Cardiac muscle cell (in vitro differentiated cells and primary cell): Measurements from ENCODE around the gene DNM2. TPM values are rescaled to one million over a fixed set of nuclear protein-coding genes. Genes with fewer than 3 reads are reported as not detected.

Experiments
- DNase-seq, 2 donors: peaks; one replicate each; pipeline versions ENCODE4 v3.0.0 to v3.0.0-alpha.2; 2010 to 2017; ENCODE audit warnings: low read depth in 1 of 2, low spot score in 1 of 2
- H3K27ac ChIP-seq: fragments of 200-600 bp; sonication (generic); 2 replicates; pipeline ENCODE4 v1.5.1; 2016
- H3K27me3 ChIP-seq: fragments of 200-600 bp; sonication (generic); 2 replicates; pipeline ENCODE4 v1.6.0; 2016; ENCODE audit warnings: control low read depth
- H3K36me3 ChIP-seq: fragments of 200-600 bp; sonication (generic); 2 replicates; pipeline ENCODE4 v1.5.1; 2016; ENCODE audit warnings: control low read depth
- H3K4me1 ChIP-seq: fragments of 200-600 bp; sonication (generic); 2 replicates; pipeline ENCODE4 v1.8.1; 2017; ENCODE audit warnings: low read depth, mild to moderate bottlenecking, mixed run types
- H3K4me3 ChIP-seq: fragments of 200-600 bp; sonication (generic); 2 replicates; pipeline ENCODE4 v1.5.1; 2016; ENCODE audit warnings: mild to moderate bottlenecking
- H3K9me3 ChIP-seq: fragments of 200-600 bp; sonication (generic); 2 replicates; pipeline ENCODE4 v1.5.1; 2017; ENCODE audit warnings: low read depth, mild to moderate bottlenecking, control low read depth
- polyA plus RNA-seq: library from polyadenylated mRNA; unstranded; fragments of >200 nt; fragmentation: Nextera tagmentation; extraction: Ambion mirVana; gene quantifications from 2 replicates; pipeline ENCODE4 v1.2.1, GENCODE V29; 2016
- total RNA-seq: library from RNA; depleted of rRNA; stranded (reverse); fragments of >200 nt; gene quantifications from 2 replicates; pipeline ENCODE4 v1.2.3, GENCODE V29; 2016
- TF ChIP-seq, protein P1 (sequence below): IDR thresholded peaks from 2 replicates; pipeline ENCODE4 v1.5.1; 2012; ENCODE audit warnings: low read depth, mild to moderate bottlenecking, low read length

The DNM2 gene
- total and polyA plus RNA-seq, 2 experiments from 2014 or later, result 122 to 132 TPM

DNA sequence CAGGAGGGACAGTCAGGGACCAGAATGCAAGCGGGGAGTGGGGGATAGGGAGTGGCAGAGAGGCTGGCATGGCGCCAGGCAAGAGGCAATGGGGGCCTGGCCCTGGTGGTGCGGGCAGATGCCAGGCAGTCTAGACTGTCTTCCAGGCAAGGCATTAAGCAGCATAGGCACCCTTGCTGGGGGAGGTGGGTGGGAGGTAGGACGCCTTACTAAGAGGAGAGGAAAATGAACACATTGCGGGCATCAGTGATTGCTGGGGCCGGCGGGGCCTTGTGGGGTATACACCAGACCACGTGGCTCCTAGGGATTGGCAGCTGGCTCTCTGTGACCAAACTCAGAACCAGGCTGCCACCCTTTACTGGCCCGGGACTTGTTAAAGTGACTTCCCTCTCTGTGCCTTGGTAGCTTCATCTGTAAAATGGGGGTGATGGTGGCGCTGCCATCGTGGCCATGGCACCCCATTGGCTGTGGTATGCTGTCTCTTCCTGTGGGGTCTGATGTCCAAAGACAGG is 46.0 kb downstream of the DNM2 start:
- no peaks in the 10 kb centered on the region for H3K9me3 ChIP-seq
- peaks cover 4% of the 10 kb centered on the region for H3K4me1 ChIP-seq
- H3K27ac ChIP-seq, result no peak overlapping the region
- no peaks in the 10 kb centered on the region for H3K27me3 ChIP-seq
- no peaks in the 10 kb centered on the region for H3K36me3 ChIP-seq
- no peak overlapping the region for H3K4me3 ChIP-seq
- no peak for DNase-seq
- TF ChIP-seq, protein P1, sequence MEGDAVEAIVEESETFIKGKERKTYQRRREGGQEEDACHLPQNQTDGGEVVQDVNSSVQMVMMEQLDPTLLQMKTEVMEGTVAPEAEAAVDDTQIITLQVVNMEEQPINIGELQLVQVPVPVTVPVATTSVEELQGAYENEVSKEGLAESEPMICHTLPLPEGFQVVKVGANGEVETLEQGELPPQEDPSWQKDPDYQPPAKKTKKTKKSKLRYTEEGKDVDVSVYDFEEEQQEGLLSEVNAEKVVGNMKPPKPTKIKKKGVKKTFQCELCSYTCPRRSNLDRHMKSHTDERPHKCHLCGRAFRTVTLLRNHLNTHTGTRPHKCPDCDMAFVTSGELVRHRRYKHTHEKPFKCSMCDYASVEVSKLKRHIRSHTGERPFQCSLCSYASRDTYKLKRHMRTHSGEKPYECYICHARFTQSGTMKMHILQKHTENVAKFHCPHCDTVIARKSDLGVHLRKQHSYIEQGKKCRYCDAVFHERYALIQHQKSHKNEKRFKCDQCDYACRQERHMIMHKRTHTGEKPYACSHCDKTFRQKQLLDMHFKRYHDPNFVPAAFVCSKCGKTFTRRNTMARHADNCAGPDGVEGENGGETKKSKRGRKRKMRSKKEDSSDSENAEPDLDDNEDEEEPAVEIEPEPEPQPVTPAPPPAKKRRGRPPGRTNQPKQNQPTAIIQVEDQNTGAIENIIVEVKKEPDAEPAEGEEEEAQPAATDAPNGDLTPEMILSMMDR, result no peak

DNA sequence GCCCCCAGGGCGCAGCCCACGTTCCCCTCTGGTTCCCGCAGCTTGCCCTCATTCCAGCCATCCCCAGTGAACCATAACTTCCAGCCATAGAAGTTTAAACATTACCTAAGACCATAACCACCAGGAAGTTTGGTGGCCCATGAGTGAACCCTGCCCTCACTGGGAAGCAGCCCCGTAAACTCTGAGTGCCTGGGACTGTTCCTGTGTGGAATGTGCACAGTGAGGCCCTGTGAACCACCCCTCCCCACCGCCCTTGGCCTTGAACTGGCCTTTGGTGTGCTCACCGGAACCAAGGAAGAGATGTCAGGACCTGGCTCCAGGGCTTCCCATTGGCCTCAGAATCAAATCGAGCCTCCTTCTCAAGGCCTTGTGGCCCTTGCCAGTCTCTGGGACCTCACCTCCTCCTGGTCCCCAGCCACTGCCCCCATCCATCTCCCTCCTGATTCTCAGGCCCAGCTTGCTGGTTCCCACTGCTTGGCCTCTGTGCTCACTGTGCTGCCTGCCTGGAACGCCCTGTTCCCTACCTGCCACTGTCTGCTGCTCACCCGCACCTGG is 46.5 kb downstream of the DNM2 start:
- Histone ChIP-seq H3K4me1 (peaks cover 9% of the 10 kb centered on the region), H3K27ac (no peak overlapping the region), H3K9me3 (no peaks in the 10 kb centered on the region), H3K4me3 (no peak overlapping the region), H3K27me3 (no peaks in the 10 kb centered on the region), H3K36me3 (no peaks in the 10 kb centered on the region)
- TF ChIP-seq, protein P1, result no peak
- peak in 1 of 2 donors; percentile 24 for DNase-seq

DNA sequence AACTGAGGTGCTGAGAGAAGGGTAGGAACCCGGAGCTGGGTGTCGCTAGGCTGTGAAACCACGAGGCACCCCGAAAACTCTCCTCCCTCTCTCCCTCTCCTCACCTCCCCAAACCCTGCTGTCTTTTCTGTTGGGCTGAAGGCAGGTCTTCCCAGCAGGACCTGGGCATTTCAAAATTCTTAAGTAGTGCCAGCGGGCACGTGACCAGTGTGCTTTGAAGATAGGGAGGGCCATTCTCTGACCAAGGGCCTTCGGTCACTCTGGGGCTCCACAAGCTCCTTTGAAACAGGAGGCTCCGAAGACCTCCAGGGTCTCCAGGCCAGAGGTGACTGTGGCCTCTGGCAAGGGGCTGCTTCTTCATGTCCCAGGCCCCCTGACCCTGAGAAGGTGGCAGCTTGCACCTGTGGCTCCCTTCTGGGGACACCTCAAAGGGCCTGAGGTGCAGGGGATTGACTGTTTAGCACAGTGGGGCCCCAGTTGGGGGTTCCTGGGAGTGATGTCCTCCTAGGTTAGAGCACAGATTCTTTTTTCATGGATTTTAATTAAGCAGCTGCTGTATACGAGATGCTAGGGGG is 48.3 kb downstream of the DNM2 start:
- H3K9me3 ChIP-seq, result no peaks in the 10 kb centered on the region
- H3K4me1 ChIP-seq, result peaks cover 15% of the 10 kb centered on the region
- TF ChIP-seq, protein P1, result no peak
- no peaks in the 10 kb centered on the region for H3K27me3 ChIP-seq
- H3K27ac ChIP-seq, result peak overlapping the region; percentile 98
- no peaks in the 10 kb centered on the region for H3K36me3 ChIP-seq
- no peak for DNase-seq
- no peak overlapping the region for H3K4me3 ChIP-seq

DNA sequence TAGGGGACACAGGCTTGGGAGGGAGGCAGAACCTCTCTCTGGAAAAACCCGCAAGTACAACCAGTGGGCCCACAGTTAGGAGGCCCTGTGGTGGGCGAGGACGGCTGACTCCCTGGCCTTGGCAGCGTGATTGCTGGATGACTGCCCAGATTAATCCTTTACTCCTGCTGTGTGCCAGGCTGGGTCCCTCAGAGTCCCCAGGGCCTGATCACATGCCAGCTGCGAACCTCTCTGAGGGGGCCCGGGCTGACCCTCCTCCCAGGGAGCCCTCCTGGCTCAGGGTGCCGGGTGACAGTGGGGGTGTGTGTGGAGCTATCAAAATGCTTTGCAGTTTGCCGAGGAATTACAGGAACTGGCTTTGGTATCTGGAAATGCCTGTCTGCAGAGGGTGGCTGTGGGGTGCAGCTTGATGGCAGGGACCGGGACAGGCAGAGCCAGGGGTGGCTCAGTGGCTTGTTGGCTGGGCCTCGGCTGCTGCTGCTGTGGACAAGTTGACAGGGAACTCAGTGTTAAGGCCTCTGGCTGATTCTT is 48.9 kb downstream of the DNM2 start:
- TF ChIP-seq, protein P1, result no peak
- no peaks in the 10 kb centered on the region for H3K9me3 ChIP-seq
- H3K27me3 ChIP-seq, result no peaks in the 10 kb centered on the region
- peak overlapping the region; percentile 98 for H3K27ac ChIP-seq
- H3K36me3 ChIP-seq, result no peaks in the 10 kb centered on the region
- H3K4me1 ChIP-seq, result peaks cover 15% of the 10 kb centered on the region
- DNase-seq, result peak in 1 of 2 donors; percentile 57
- H3K4me3 ChIP-seq, result no peak overlapping the region

DNA sequence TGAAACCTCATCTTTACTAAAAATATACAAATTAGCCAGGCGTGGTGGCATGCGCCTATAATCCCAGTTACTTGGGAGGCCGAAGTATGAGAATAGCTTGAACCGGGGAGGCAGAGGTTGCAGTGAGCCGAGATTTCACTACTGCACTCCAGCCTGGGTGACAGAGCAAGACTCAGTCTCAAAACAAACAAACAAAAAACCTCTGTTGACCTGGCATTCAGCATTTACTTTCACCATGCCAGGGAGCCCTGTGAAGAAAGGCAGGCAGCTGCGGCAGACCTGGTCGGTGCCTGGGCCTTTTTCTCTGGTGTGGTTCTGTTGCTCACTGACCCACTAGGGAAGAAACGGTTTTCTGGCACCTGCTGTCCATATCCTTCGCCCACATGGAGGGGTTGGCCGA is 49.8 kb downstream of the DNM2 start:
- DNase-seq, result no peak
- Histone ChIP-seq H3K27me3 (no peaks in the 10 kb centered on the region), H3K4me1 (peaks cover 15% of the 10 kb centered on the region), H3K4me3 (no peak overlapping the region), H3K36me3 (no peaks in the 10 kb centered on the region), H3K9me3 (no peaks in the 10 kb centered on the region), H3K27ac (peak overlapping the region; percentile 98)
- TF ChIP-seq, protein P1, result no peak
